HepG2 (cell line): ENCODE data around the gene ITLN1. TPM values are rescaled to one million over a fixed set of nuclear protein-coding genes. Genes with fewer than 3 reads are reported as not detected.

Source experiments
- ATAC-seq: fragments of 200-7000 bp; cut with Tn5 transposase; 3 replicates; pipeline ENCODE4 v1.9.1; 2020; ENCODE audit warnings: mild to moderate bottlenecking, moderate library complexity
- BruUV-seq: library from RNA; stranded (reverse); fragments of 400-500 nt; replicated peaks from 2 replicates; lab custom pipeline; 2021; lab: Mats Ljungman, UMichigan
- CTCF ChIA-PET: fragments of 300-600 bp; formaldehyde crosslinking; extraction: SDS; loops from one replicate; lab custom pipeline; 2021; ENCODE audit warnings: low total read pairs, inconsistent platforms, low intra/inter-chr PET ratio; lab: Yijun Ruan, JAX
- POLR2A ChIA-PET: fragments of 350-600 bp; sonication (Branson Sonifier 250); formaldehyde crosslinking; loops from one replicate; lab custom pipeline; 2020; ENCODE audit warnings: antibody characterized with exemption, inconsistent platforms; lab: Yijun Ruan, JAX
- DNase-seq: peaks from one replicate; pipeline ENCODE4 v3.0.0-alpha.2; 2015; ENCODE audit warnings: low spot score
- FAIRE-seq: peaks from 3 replicates; lab custom pipeline; 2011; peaks lifted over from hg19 to GRCh38; lab: Jason Lieb, UNC
- H2AFZ ChIP-seq: one replicate; pipeline ENCODE4 v1.6.1; 2011; ENCODE audit warnings: low read length, inconsistent platforms
- H3K27ac ChIP-seq: fragments of 300-600 bp; 3 replicates; pipeline ENCODE4 v1.8.0; 2011; ENCODE audit warnings: mixed run types, mild to moderate bottlenecking, mixed read lengths, low read length, inconsistent platforms; ENCODE audit not compliant: insufficient read depth; ENCODE audit errors: extremely low read length
- H3K27me3 ChIP-seq, 2 experiments: fragments of 200-600 bp in 1 of 2; 2 replicates in 1 of 2; 3 replicates in 1 of 2; pipeline versions ENCODE4 v1.6.0 to v1.8.0; 2011; ENCODE audit warnings: low read length in 2 of 2, mild to moderate bottlenecking in 2 of 2, moderate library complexity in 2 of 2, inconsistent platforms in 1 of 2; ENCODE audit not compliant: insufficient read depth in 2 of 2, control insufficient read depth in 1 of 2
- H3K36me3 ChIP-seq, 2 experiments: fragments of 200-600 bp in 1 of 2; replicated peaks in 1 of 2; 2 replicates in 1 of 2; 3 replicates in 1 of 2; pipeline versions ENCODE4 v1.5.1 to v1.8.0; 2011; ENCODE audit warnings: low read length in 2 of 2, inconsistent platforms in 1 of 2; ENCODE audit not compliant: insufficient read depth in 2 of 2, control insufficient read depth in 1 of 2
- H3K4me1 ChIP-seq: 2 replicates; pipeline ENCODE4 v1.5.1; 2012; ENCODE audit warnings: low read length, inconsistent platforms; ENCODE audit not compliant: insufficient read depth
- H3K4me2 ChIP-seq: 2 replicates; pipeline ENCODE4 v1.6.0; 2011; ENCODE audit warnings: low read depth, low read length, inconsistent platforms
- H3K4me3 ChIP-seq, 3 experiments: fragments of 200-600 bp in 1 of 3; sonication (generic), shearing (Covaris generic) in 1 of 3; replicated peaks in 1 of 3; 2 replicates each; pipeline ENCODE4 v1.5.1; 2011 to 2016; ENCODE audit warnings: low read length in 3 of 3, inconsistent platforms in 2 of 3, low read depth in 2 of 3, mild to moderate bottlenecking in 2 of 3, control low read depth in 1 of 3, mixed read lengths in 1 of 3; ENCODE audit not compliant: insufficient read depth in 1 of 3
- H3K79me2 ChIP-seq: one replicate; pipeline ENCODE4 v1.6.1; 2011; ENCODE audit warnings: low read length, inconsistent platforms; ENCODE audit not compliant: insufficient read depth
- H3K9ac ChIP-seq: 2 replicates; pipeline ENCODE4 v1.6.0; 2011; ENCODE audit warnings: mild to moderate bottlenecking, low read depth, low read length, inconsistent platforms; ENCODE audit not compliant: insufficient read depth
- H3K9me3 ChIP-seq: 2 replicates; pipeline ENCODE4 v1.5.1; 2012; ENCODE audit warnings: mild to moderate bottlenecking, low read length
- H4K20me1 ChIP-seq: 2 replicates; pipeline ENCODE4 v1.6.0; 2011; ENCODE audit warnings: inconsistent platforms, mild to moderate bottlenecking, low read length, moderate library complexity; ENCODE audit not compliant: insufficient read depth
- NFRKB ChIP-seq: fragments of 450-650 bp; IDR thresholded peaks from 2 replicates; pipeline ENCODE4 v1.6.1; 2017
- ZNF282 ChIP-seq: fragments of 450-650 bp; IDR thresholded peaks from 2 replicates; pipeline ENCODE4 v1.6.1; 2018; ENCODE audit not compliant: partially characterized antibody
- ZNF687 ChIP-seq: sonication (generic); formaldehyde crosslinking; IDR thresholded peaks from 2 replicates; pipeline ENCODE4 v1.5.1; 2020; ENCODE audit warnings: mild to moderate bottlenecking, missing genetic modification reagents, moderate library complexity
- WGBS: methylation state at CpG from one replicate; pipeline ENCODE4 v1.1.6; 2017; ENCODE audit warnings: low lambda C conversion rate; 5-methylcytosine and 5-hydroxymethylcytosine counted together
- in situ Hi-C: cut with HindIII; loops from 2 replicates; pipeline ENCODE4 v1.10.0; 2017; ENCODE audit warnings: low pct_unique_long_range_greater_than_20kb; ENCODE audit not compliant: extremely low pct_ligation_motif_present
- intact Hi-C: fragments of 100-400 bp; cut with micrococcal nuclease; formaldehyde crosslinking; loops from one replicate; pipeline ENCODE4 v1.10.0; 2022; ENCODE audit not compliant: unreplicated experiment
- polyA plus RNA-seq, 8 experiments: library from polyadenylated mRNA; depleted of rRNA in 3 of 8; stranded (reverse) in 7 of 8; unstranded in 1 of 8; fragments of >200 nt; fragmentation: Illumina TruSeq in 4 of 8; extraction: Trizol in 4 of 8; gene quantifications; 2 replicates each; pipeline versions ENCODE4 v1.2.1 to v1.2.3, GENCODE V29; 2011 to 2016; ENCODE audit warnings: low read depth in 4 of 8, missing spikeins in 1 of 8, mixed read lengths in 1 of 8; ENCODE audit not compliant: insufficient read depth in 1 of 8
- total RNA-seq, 5 experiments: library from RNA; depleted of rRNA; stranded (reverse); fragments of >200 nt; fragmentation: Illumina TruSeq; extraction: Trizol; gene quantifications; 2 replicates each; pipeline ENCODE4 v1.2.3, GENCODE V29; 2016; ENCODE audit warnings: low read depth in 1 of 5
- TF ChIP-seq, protein P1 (sequence below): sonication (generic); formaldehyde crosslinking; IDR thresholded peaks from 2 replicates; pipeline ENCODE4 v1.5.0; 2020; ENCODE audit warnings: missing genetic modification reagents, mild to moderate bottlenecking, borderline replicate concordance

Gene ITLN1
- total and polyA plus RNA-seq, 2 of the 13 experiments (the other 11 are each of a cell fraction or from before 2014, with no cell fraction given), result not detected

GRCh38 chr1:160860840-160861505 is 24.0 kb downstream of the ITLN1 start:
- POLR2A ChIA-PET, result no interaction called here
- no peaks in the 10 kb centered on the region for H3K79me2 ChIP-seq
- ATAC-seq (no peak), FAIRE-seq (no peak), DNase-seq (no peak)
- H3K4me3 ChIP-seq, result no peak overlapping the region
- CTCF ChIA-PET, result no interaction called here
- WGBS, result 53% methylated on average over 3 of the region's 5 CpGs
- H3K9ac ChIP-seq, result no peak overlapping the region
- in situ Hi-C loops, result no loop called here
- no peaks in the 10 kb centered on the region for H3K9me3 ChIP-seq
- H2AFZ ChIP-seq, result no peak overlapping the region
- H3K4me2 ChIP-seq, result no peak overlapping the region
- H3K27me3 ChIP-seq, result no peaks in the 10 kb centered on the region
- H3K27ac ChIP-seq, result no peak overlapping the region
- intact Hi-C loops, result no loop called here
- no peaks in the 10 kb centered on the region for H3K36me3 ChIP-seq
- H3K4me1 ChIP-seq, result peaks cover 19% of the 10 kb centered on the region
- TF ChIP-seq, protein P1, sequence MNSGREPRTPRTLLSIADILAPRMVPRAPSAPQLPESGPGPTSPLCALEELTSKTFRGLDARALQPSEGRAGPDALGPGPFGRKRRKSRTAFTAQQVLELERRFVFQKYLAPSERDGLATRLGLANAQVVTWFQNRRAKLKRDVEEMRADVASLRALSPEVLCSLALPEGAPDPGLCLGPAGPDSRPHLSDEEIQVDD (CRISPR knock-in tag), result no peak
- TF ChIP-seq NFRKB, result no peak
- no peak for TF ChIP-seq ZNF687
- no peak for TF ChIP-seq ZNF282
- TF ChIP-seq, all 625 proteins: peak for 0
- H4K20me1 ChIP-seq, result no peaks in the 10 kb centered on the region
- BruUV-seq, result no TSS peak
